CD4-positive, alpha-beta T cell treated with Interleukin-12 subunit alpha and Interleukin-12 subunit beta, for 1 hour (primary cell): ENCODE results near the gene MMEL1.
"Not testable (repeated sequence)": the region's sequence is repeated elsewhere in the genome, so short reads cannot be mapped to it uniquely, and the experiment has no call there.

Experiments
- DNase-seq: peaks from one replicate; pipeline ENCODE4 v3.0.0-alpha.2; 2020

MMEL1 gene

DNA sequence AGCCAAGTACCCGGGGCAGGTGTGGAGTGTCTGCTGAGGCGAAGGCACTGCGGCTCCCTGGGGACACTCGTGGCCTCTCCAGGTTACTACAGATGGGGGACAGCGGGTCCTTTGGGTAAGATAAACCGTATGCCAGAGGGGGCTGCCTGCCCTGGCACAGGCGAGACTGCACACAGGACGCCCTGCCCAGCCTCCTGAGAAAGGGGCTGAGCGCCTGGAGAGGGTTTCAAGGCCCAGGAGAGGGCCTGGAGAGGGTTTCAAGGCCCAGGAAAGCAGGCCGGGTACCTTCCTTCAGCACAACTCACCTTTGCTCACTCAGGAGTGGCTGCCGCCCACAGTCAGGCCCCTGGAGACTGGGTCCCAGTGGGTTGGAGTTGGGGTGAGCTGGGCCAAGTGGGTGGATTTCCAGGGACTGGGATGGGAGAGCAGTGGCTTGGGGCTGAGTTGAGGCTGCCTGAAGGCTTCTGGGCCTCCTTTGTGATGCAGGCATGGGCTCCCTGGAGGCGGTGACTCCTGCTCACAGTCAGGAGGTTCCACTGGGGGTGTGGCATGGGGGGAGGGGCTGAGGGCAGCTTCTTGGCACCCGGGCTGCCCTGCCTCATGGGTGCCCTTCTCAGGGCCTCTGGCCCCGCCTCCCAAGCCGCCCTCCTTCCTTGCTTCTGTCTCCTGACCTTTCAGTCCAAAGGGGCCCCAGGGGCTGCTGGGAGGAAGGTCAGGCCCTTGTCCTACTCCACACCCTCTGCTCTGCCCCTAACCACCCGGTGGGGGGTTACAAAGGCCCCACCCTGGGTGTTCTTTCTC lies at the start of gene MMEL1:
Gene MMEL1, minus strand, starts transcription at position 456 of the 801 bp plus-strand sequence. CDS start 3,532 bp downstream, outside the sequence.
- DNase-seq: no peak

DNA sequence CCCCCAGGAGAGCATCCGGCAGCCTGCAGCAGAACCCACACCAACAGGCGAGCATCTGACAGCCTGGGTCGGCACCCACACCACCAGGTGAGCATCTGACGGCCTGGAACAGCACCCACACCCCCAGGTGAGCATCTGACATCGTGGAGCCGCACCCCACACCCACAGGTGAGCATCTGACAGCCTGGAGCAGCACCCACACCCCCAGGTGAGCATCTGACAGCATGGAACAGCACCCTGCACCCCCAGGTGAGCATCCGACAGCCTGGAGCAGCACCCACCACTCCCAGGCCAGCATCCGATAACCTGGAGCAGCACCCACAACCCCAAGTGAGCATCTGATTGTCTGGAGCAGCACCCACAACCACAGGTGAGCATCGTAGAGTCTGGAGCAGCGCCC lies 43.9 kb upstream of the MMEL1 start:
- not testable (repeated sequence) for DNase-seq

DNA sequence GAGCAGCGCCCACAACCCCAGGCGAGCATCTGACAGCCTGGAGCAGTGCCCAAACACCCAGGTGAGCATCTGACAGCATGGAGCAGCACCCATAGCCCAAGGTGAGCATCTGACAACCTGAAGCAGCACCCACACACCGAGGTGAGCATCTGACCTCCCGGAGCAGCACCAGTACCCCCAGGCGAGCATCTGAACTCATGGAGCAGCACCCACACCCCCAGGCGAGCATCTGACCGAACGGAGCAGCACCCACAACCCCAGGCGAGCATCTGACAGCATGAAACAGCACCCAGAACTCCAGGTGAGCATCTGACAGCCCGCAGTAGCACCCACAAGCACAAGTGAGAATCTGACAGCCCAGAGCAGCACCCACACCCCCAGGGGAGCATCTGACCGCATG lies 38.8 kb upstream of the MMEL1 start:
- not testable (repeated sequence) for DNase-seq

DNA sequence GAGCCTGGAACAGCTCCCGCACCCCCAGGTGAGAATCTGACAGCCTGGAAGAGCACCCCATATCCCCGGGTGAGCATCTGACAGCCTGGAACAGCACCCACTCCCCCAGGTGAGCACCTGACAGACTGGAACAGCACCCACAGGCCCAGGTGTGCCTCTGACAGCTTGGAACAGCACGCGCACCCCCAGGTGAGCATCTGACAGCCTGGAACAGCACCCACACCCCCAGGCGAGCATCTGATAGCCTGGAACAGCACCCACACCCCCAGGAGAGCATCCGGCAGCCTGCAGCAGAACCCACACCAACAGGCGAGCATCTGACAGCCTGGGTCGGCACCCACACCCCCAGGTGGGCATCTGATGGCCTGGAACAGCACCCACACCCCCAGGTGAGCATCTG lies 27.0 kb upstream of the MMEL1 start:
- not testable (repeated sequence) for DNase-seq

DNA sequence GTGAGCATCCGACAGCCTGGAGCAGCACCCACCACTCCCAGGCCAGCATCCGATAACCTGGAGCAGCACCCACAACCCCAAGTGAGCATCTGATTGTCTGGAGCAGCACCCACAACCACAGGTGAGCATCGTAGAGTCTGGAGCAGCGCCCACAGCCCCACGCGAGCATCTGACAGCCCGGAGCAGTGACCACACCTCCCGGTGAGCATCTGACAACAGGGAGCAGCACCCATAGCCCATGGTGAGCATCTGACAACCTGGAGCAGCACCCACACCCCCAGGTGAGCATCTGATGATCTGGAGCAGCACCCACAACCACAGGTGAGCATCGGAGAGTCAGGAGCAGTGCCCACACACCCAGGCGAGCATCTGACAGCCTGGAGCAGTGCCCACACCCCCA lies 25.1 kb upstream of the MMEL1 start:
- not testable (repeated sequence) for DNase-seq

GRCh38 chr1:2657124-2657523 lies 24.3 kb upstream of the MMEL1 start:
- not testable (repeated sequence) for DNase-seq

DNA sequence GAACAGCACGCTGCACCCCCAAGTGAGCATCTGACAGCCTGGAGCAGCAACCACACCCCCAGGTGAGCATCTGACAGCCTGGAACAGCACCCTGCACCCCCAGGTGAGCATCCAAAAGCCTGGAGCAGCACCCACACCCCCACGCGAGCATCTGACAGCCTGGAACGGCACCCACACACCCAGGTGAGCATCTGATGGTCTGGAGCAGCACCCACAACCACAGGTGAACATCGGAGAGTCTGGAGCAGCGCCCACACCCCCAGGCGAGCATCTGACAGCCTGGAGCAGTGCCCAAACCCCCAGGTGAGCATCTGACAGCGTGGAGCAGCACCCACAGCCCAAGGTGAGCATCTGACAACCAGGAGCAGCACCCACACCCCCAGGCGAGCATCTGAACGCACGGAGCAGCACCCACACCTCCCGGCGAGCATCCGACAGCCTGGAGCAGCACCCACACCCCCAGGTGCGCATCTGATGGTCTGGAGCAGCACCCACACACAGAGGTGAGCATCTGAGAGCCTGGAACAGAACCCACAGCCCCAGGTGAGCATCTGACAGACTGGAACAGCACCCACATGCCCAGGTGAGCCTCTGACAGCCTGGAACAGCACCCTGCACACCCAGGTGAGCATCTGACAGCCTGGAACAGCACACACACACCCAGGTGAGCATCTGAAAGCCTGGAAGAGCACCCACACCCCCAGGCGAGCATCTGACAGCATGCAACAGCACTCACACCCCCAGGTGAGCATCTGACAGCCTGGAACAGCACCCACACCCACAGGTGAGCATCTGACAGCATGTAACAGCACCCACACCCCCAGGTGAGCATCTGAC lies 23.0 kb upstream of the MMEL1 start:
- not testable (repeated sequence) for DNase-seq

DNA sequence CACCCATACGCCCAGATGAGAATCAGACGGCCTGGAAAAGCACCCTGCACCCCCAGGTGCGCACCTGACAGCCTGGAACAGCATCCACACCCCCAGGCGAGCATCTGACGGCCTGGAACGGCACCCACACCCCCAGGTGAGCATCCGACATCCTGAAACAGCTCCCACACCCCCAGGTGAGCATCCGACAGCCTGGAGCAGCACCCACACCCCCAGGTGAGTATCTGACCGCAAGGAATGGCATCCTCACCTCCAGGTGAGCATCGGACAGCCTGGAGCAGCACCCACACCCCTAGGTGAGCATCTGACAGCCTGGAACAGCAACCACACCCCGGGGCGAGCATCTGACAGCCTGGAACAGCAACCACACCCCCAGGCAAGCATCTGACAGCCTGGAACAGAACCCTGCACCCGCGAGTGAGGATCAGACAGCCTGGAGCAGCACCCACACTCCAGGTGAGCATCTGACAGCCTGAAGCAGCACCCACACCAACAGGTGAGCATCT lies 21.7 kb upstream of the MMEL1 start:
- DNase-seq: not testable (repeated sequence)

GRCh38 chr1:2653741-2654442 lies 21.1 kb upstream of the MMEL1 start:
- DNase-seq: not testable (repeated sequence)

GRCh38 chr1:2652926-2653571 lies 20.2 kb upstream of the MMEL1 start:
- DNase-seq: not testable (repeated sequence)

GRCh38 chr1:2652152-2652925 lies 19.5 kb upstream of the MMEL1 start:
- DNase-seq: not testable (repeated sequence)

- DNase-seq: no peak
These were observed 18.3 kb upstream of the MMEL1 start for GRCh38 chr1:2650967-2651645.

DNA sequence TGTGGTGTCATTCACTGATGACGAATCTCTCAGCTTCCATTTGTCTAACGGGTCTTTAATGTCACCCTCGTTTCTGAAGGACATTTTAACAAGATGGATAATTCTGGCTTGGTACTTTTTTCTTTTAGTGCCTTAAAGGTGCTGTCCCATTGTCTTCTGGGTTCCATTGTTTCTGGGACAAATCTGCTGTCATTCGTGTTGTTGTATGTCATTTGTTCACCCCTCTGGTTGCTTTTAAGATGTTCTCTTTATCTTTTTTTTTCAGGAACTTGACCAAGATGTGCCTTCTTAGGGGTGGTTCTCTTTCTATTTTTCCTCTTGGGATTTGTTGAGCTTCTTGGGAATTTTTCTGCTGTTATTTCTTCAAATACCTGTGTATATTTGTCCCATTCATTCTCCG lies 14.0 kb upstream of the MMEL1 start:
- no peak for DNase-seq

DNA sequence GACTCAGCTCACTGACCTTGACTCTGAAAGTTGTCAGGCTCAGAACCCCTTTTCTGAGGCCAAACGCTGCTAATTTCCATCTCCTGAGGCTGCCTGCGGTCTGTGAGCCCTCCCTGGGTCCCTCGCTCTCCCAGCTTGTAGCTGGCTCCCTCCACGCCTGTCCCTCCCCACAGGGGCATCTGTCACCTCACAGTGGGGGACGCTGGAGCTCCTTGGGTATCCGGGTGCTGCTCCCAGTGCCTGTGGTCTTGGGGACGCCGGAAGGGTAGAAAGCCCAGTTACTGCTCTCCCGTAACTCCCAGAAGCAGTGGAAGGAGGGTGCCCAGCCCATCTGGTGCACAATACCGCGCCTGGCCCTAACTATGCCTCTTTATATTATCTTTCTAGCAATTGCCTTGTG lies 13.0 kb upstream of the MMEL1 start:
- DNase-seq: no peak

DNA sequence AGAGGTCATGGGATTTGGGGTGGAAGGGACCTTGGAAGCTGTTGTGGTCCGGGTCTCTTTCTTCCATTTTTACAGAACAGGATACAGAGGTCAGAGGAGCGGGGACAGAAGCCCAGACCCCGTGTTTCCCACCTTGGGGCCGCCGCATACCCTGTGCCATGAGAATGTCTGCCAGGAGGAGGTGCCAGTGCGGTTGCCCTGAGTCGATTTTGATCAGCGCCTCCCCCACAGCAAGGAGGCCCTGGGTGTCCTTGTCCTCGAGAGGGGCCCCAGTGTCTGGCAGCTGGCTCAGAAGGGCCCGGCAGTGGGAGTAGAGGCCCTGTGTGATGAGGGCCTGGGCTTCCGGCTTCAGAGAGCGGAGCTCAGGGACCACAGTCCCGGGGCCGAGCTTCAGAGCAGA lies 12.3 kb upstream of the MMEL1 start:
- no peak for DNase-seq

GRCh38 chr1:2644591-2645101 lies 11.8 kb upstream of the MMEL1 start:
- no peak for DNase-seq

DNA sequence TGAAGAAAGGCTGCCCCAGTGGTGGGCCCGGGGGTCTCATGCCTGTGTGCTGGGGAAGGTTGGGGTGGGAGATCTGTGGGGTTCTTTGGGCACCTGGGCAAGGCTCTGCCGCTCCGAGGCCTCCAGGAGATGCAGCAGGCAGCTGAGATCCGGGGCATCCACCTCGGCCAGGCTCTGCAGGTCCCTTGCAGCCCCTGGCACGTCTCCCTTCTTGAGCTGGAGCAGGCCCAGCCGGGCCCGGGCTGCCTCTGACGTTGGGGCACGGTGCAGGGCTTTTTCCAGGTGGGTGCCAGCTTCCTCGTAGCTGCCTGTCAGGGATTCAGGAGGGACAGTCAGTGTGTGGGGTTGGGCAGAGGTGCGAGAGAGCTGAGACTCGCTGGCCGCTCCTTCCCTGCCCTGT lies 11.4 kb upstream of the MMEL1 start:
- DNase-seq: no peak

DNA sequence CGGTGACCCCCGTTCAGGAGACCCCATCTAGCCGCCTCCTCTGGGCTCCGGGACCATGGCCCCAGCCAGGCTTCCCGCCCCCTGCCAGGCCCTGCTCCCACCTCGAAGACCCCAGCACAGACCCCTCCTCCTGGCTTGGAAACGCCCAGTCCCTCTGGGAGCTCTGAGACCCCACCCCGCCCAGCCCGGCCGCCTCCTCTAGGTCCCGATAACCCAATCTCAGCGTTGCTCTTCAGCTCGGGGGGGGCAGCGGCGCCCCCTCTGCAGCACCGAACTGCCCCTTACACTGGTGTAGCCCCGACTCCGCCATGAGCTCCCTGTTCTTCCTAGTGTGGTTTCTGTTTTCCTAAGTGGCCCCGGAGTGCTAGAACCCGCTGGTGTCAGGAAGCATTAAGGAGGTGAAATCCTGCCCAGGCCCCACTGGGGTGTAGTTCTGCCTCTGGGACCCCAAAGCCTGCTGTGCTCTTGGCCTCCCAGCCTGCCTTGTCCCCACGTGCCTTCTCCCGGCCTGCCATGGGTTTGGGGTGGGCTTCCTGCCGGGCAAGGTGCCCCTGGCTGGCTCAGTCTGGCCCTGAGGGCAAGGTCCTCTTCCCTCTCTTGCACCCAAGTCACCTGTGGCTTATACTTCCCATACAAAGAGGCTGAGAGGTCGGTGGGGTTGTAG lies 10.7 kb upstream of the MMEL1 start:
- no peak for DNase-seq

GRCh38 chr1:2642560-2643413 lies 10.0 kb upstream of the MMEL1 start:
- peak; percentile 95 for DNase-seq
